NT2/D1 (cell line): Measurements from ENCODE around the gene SEMA6C.
"Not testable (repeated sequence)": the region's sequence is repeated elsewhere in the genome, so short reads cannot be mapped to it uniquely, and the experiment has no call there.

Experiments
- DNase-seq: peaks from one replicate; pipeline ENCODE4 v3.0.0-alpha.2; 2011; ENCODE audit warnings: low read depth, low spot score
- H3K27me3 ChIP-seq: 2 replicates; pipeline ENCODE4 v1.6.0; 2011; ENCODE audit warnings: mild to moderate bottlenecking; ENCODE audit not compliant: insufficient read length, insufficient read depth
- H3K36me3 ChIP-seq: 2 replicates; pipeline ENCODE4 v1.6.1; 2011; ENCODE audit warnings: mild to moderate bottlenecking, low read length, mixed read lengths; ENCODE audit not compliant: insufficient read depth, insufficient read length
- H3K4me1 ChIP-seq: 2 replicates; pipeline ENCODE4 v1.5.1; 2011; ENCODE audit not compliant: insufficient read depth, insufficient read length
- H3K4me3 ChIP-seq: 2 replicates; pipeline ENCODE4 v1.5.1; 2011; ENCODE audit warnings: low read depth; ENCODE audit not compliant: insufficient read length
- H3K9ac ChIP-seq: 2 replicates; pipeline ENCODE4 v1.6.0; 2011; ENCODE audit warnings: low read depth; ENCODE audit not compliant: insufficient read length
- H3K9me3 ChIP-seq: 2 replicates; pipeline ENCODE4 v1.5.1; 2011; ENCODE audit warnings: mild to moderate bottlenecking, low read length; ENCODE audit not compliant: insufficient read depth
- SUZ12 ChIP-seq: IDR thresholded peaks from 2 replicates; pipeline ENCODE4 v1.6.1; 2011; ENCODE audit not compliant: insufficient read length, insufficient read depth; ENCODE audit errors: extremely low read depth
- YY1 ChIP-seq: IDR thresholded peaks from 2 replicates; pipeline ENCODE4 v1.6.1; 2011; ENCODE audit not compliant: insufficient read length, insufficient read depth
- ZNF274 ChIP-seq: IDR thresholded peaks from 2 replicates; pipeline ENCODE4 v1.6.1; 2011; ENCODE audit warnings: mild to moderate bottlenecking, low read depth, low read length

SEMA6C gene

GRCh38 chr1:151108331-151108730 is 38.1 kb downstream of the SEMA6C start:
- TF ChIP-seq YY1 (no peak), SUZ12 (no peak), ZNF274 (no peak)
- Histone ChIP-seq H3K9me3 (no peaks in the 10 kb centered on the region), H3K4me3 (no peak overlapping the region), H3K4me1 (no peaks in the 10 kb centered on the region), H3K9ac (no peak overlapping the region), H3K27me3 (no peaks in the 10 kb centered on the region), H3K36me3 (no peaks in the 10 kb centered on the region)
- DNase-seq, result no peak

GRCh38 chr1:151106894-151107293 is 39.5 kb downstream of the SEMA6C start:
- Histone ChIP-seq H3K4me1 (no peaks in the 10 kb centered on the region), H3K36me3 (no peaks in the 10 kb centered on the region), H3K9me3 (no peaks in the 10 kb centered on the region), H3K9ac (no peak overlapping the region), H3K27me3 (no peaks in the 10 kb centered on the region), H3K4me3 (no peak overlapping the region)
- TF ChIP-seq ZNF274, result no peak
- TF ChIP-seq YY1, result no peak
- no peak for TF ChIP-seq SUZ12
- DNase-seq, result no peak

GRCh38 chr1:151104630-151105029 is 41.8 kb downstream of the SEMA6C start:
- TF ChIP-seq SUZ12, result no peak
- TF ChIP-seq YY1, result no peak
- TF ChIP-seq ZNF274, result no peak
- Histone ChIP-seq H3K36me3 (no peaks in the 10 kb centered on the region), H3K4me1 (no peaks in the 10 kb centered on the region)

GRCh38 chr1:151098126-151098525 is 48.3 kb downstream of the SEMA6C start:
- Histone ChIP-seq H3K9me3 (no peaks in the 10 kb centered on the region), H3K9ac (no peak overlapping the region), H3K27me3 (no peaks in the 10 kb centered on the region), H3K36me3 (peaks cover 6% of the 10 kb centered on the region), H3K4me3 (no peak overlapping the region), H3K4me1 (no peaks in the 10 kb centered on the region)
- TF ChIP-seq YY1 (no peak), ZNF274 (no peak), SUZ12 (no peak)
- DNase-seq, result no peak

More at GRCh38 chr1:151104630-151105029, 41.8 kb downstream of the SEMA6C start:
- Histone ChIP-seq H3K4me3 (no peak overlapping the region), H3K9ac (no peak overlapping the region), H3K9me3 (no peaks in the 10 kb centered on the region), H3K27me3 (no peaks in the 10 kb centered on the region)
- DNase-seq, result no peak

- H3K36me3 ChIP-seq, DNase-seq, H3K27me3 ChIP-seq, H3K4me3 ChIP-seq, H3K9ac ChIP-seq, H3K9me3 ChIP-seq, H3K4me1 ChIP-seq: not testable (repeated sequence)
Observed at GRCh38 chr1:151097426-151097825, 49.0 kb downstream of the SEMA6C start.

GRCh38 chr1:151085953-151086559 is 60.4 kb downstream of the SEMA6C start:
- no peaks in the 10 kb centered on the region for H3K9me3 ChIP-seq
- H3K27me3 ChIP-seq, result no peaks in the 10 kb centered on the region
- no peaks in the 10 kb centered on the region for H3K4me1 ChIP-seq
- H3K36me3 ChIP-seq, result no peaks in the 10 kb centered on the region
- H3K4me3 ChIP-seq, result no peak overlapping the region
- TF ChIP-seq SUZ12, result no peak
- TF ChIP-seq YY1, result no peak
- no peak for TF ChIP-seq ZNF274
- DNase-seq, result no peak
- H3K9ac ChIP-seq, result no peak overlapping the region
